ENCODE measurements around the gene STRA8.

The STRA8 gene

DNA sequence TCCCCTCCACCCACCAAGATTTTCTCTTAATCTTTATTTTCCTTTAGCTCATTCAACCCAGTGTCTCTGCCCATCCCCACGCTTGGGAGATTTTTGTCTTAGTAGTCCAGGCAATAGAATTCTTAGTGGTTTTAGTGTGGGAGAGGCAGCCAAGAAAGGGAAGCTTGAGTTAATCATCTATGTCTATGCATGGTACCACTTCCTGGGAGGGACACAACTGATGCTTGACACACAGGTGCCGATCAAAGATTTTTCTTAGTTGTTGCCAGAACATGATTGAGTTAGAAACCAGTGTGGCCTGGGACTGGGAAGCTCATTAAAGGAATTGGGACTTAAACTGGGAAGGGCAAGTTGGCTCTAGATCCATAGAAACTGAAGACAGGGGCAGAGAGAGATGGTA, 3.1 kb downstream of the STRA8 start:
- in situ Hi-C loops (cut with HindIII; ENCODE audit: low sequenced_read_pairs): no loop called here

DNA sequence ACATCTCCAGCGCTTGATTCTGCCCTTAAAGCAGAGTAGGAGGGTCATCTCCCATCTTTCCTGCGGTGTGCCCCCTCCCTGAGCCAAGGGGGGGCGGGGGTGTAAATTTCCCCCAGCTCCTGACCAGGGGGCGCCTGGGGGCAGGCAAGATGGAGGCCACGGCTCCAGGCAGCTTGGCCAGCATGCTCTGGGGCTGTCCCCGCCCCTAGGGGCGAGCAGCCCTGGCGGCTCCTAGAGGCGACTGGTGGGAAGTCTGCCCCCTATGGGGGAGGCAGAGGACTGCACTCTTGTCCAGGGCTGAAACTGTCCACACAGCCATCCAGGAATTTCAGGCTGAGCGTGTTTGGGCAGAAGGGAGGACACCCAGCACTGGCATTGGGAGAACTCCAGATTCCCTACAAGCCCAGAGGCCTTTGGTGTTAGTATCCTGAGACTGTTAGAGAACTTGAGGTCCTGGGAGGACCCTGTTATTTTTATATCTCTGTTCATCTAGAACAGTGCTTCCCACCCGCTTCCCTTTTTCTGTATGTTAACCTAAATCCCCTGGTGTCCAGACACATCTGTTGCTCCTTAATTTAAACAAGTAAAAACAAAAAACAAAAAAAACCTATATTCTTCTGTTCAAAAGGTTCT, 4.6 kb downstream of the STRA8 start:
- in situ Hi-C loops (cut with HindIII; ENCODE audit: low sequenced_read_pairs): no loop called here

DNA sequence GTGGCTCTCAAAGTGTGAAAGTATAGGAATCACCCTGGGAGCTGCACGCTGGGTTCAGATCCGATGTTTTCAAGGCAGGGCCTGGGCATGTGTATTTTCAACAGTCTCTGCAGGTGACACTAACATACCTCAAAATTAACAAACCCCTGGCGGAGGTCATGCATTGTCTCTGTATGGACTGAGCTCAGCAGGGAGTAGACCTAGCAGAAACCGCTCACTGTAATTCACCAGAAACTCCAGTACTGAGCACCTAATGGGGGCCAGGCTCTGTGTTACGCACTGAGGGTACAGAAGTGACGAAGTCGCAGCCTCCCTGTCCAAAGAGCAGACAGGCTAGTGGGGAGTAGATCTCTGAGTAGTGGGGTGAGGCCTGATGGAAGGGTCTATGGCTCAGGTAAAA, 5.6 kb downstream of the STRA8 start:
- in situ Hi-C loops (cut with HindIII; ENCODE audit: low sequenced_read_pairs): no loop called here

DNA sequence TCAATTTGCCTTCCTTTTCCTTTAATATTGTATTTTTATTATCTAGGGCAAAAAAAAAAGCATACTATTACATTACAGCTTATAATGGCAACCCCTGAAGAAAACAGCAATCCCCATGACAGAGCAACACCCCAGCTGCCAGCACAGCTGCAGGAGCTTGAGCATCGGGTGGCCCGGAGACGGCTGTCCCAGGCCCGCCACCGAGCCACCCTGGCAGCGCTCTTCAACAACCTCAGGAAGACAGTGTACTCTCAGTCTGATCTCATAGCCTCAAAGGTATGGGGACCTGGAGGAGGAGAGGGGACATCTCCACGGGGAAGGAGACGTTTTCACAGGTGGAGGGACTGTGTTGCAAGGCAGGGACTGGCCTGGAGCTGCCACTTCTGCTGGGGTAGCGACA, 6.8 kb downstream of the STRA8 start:
- in situ Hi-C loops (cut with HindIII; ENCODE audit: low sequenced_read_pairs): no loop called here

DNA sequence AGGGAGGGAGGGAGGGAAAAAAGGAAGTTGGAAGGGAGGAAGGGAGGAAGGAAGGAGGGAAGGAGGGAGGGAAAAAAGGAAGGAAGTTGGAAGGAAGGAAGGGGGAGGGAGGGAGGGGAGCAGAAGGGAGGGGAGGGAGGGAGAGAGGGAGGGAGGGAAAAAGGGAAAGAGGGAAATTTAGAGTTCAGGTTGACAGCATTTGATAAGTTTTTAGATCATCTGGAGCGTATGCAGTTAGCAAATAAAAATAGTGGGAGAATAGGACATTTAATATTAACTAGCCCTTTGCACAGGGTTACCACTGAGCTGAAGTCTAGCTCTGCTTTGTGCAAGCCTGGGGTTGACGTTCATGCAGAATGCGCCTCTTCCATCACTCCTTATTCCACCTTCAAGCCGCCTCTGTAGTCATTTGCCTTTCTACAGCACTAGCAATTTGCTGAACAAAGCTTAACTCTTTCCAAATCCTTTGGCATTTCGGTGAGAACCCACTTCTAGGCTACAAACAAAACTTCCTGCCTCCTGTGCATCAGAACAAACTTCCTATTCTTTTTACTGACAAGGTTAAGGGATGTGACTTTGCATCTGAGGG, 8.6 kb downstream of the STRA8 start:
- in situ Hi-C loops (cut with HindIII; ENCODE audit: low sequenced_read_pairs): no loop called here

DNA sequence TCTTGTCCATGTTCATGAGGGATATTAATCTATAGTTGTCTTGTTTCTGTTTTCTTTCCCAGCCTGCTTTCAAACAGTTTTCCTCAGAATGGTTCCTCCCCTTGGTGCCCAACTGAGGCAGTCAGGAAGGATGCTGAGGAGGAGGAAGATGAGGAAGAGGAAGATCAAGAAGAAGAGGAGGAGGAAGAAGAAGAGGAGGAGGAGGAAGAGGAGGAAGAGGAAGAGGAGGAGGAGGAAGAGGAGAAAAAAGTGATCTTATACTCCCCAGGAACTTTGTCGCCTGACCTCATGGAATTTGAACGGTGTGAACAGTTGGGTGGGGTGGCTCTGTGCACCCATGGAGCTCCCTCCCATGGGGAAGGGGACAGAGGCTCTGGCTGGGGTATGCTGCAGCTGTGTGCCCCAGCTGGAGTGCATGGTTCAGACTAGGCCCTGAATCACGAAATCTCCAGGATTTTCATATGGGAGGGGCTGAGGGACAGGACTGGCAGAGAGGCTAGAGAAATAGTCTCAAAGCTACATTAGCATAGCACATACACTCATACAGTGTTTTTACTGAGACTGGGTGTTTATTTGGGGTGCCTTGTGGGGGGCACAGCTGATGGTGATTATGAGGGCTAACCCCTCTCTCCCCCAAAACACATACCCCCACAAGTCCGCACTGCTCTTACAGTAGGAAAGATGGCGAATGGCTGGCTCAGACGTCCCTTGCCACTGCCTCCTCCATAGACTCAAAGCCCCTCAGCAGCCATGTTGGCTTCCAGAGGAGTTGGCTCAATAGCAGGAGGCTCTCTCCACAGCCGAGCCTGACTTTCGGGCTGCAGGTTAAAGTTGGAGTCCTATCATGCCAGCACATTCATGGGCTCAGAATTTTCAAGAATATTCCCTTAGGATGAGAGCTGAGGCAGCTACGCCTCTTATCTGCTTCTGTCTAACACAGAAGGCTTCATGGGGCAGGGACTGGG, 11.9 kb downstream of the STRA8 start:
- in situ Hi-C loops (cut with HindIII; ENCODE audit: low sequenced_read_pairs): no loop called here

DNA sequence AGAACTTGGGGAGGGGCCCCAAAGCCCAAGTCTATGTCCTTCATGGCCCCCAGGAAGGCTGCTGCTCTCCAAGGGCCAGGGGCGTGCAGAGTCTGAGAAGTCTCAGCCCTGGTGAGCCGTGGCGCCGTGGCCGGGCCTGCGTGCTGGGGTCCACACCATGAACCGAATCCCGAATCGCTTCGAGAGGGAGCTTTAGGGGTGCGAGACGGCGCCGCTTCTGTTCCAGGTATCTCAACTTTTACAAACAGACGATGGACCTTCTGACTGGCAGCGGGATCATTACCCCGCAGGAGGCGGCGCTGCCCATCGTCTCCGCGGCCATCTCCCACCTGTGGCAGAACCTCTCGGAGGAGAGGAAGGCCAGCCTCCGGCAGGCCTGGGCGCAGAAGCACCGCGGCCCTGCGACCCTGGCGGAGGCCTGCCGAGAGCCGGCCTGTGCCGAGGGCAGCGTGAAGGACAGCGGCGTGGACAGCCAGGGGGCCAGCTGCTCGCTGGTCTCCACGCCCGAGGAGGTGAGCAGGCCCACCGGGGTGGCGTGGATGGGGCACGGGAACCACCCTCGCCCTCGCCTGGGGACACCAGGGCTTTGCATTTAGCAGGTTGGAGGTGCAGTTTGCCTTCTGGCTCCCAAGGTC, 12.7 kb downstream of the STRA8 start:
- in situ Hi-C loops (cut with HindIII; ENCODE audit: low sequenced_read_pairs): no loop called here

DNA sequence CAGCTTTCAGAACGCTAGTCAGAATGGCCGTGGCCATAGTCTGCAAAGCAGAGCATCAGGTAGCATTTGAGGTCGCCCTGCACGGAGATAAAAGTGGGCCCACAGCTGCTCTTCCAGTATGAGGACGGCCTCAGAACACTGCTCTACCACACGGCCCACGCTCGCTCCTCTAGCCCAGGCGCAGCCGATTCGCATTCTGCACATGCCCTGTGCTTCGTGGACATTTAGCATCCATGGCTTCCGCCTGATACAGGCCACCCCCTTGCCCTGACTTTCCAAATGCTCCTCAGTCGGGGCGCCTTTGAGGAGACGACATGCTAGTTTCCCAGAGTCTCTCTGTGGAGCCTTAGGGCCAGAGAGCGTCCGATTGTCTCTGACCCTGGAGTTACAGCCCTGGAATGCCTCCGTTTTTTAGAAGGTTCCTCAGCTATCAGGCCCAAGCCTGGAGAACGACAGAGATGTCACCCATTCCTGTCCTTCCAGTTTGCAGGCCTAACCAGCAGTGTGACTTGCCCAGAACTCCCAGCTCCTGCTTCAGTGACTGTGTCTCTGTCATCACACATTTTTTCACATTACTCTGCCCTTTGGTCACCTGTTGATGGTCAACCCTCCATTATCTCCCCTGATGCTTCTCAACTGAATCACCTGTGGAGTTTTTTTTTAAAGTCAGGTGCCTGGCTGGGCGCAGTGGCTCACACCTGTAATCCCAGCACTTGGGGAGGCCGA, 14.3 kb downstream of the STRA8 start:
- in situ Hi-C loops (cut with HindIII; ENCODE audit: low sequenced_read_pairs): no loop called here

DNA sequence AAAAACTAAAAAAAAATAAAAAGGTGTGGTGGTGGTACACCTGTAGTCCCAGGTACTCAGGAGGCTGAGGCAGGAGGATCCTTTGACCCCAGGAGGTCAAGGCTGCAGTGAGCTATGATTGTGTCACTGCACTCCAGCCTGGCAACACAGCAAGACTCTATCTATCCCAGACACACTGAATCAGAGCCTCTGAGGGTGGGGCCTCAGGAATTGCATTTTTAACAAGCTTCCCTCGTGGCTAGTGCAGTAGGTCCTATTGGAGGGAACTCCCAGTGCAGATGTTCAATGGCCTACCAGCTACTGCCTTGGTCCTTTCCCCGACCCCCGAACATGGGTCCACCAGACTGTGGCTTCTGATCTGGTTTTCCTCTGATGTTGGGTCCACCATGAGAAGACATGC, 14.9 kb downstream of the STRA8 start:
- in situ Hi-C loops (cut with HindIII; ENCODE audit: low sequenced_read_pairs): no loop called here

DNA sequence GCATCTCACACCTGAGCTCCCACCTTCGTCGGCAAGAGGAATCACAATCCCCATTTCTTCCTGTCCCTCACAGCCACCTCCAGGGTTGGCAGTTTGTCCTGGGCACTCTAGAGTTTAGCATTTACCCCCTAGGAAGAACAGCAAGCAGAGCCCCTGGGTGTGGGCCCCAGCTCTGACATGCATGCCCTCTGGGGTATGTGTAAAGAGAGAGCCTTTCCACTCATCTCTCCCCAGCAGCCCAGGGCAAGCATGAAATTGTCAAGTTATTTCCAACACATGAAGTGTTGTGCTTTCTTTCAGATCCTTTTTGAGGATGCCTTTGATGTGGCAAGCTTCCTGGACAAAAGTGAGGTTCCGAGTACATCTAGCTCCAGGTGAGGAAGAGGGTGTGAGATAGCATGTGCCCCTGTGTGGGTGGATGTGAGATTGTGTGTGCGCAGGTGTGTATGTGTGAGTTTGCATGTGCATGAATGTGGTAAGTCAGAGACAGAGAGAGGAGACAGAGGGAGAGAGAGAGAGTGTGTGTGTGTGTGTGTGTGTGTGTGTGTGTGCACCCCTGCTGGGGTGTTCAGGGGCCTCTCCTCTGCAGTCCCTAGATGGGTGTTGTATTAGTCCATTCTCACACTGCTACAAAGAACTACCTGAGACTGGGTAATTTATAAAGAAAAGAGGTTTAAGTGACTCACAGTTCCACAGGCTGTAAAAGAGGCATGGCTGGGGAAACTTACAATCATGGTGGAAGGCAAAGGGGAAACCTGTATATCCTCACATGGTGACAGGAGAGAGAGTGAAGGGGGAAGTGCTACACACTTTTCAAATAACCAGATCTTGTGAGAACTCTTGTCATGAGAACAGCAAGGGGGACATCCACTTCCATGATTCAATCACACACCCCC, 18.1 kb downstream of the STRA8 start:
- in situ Hi-C loops (cut with HindIII; ENCODE audit: low sequenced_read_pairs): no loop called here

DNA sequence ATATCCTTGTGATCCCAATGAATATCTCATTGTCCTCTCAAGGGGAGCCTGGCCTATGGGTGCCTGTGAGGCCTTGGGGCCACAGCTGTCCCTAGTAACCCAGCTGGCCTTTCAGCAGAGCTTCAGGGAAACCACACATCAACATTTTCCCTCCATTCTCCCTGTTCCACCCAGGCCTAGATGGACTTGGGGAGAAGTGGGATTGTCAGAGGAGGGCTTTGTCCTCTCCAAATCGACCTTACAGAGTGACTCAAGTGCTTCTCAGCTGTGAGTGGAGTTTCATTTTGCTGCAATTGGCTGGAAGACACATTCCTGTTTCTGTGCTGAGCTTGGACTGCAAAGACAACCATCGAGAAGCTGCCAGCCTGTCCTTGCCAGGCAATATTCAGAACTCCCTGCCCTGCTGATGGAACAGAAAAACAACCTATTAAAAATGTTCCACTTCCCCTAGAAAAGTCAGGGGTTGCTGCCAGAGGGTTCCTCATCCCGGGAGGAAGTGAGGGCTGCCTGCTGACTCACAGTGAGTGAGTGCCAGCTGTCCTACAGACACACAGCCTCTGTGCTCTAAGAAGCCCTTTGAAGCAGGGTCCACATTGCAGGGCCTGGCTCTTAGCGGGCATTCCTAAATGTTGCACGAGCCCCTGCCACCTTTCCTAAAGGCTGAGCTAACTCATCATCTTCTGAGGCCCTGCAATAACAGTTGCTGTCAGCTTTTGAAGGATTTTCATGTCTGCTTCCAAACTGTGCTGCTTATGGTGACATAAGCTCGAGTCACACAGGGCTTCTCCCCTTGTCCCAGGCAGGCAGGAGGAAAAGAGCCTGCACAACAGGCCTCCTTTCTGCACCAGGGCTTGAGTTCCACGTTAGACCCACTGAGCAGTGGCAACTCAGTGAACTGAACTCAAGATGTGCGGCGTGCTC, 20.5 kb downstream of the STRA8 start:
- in situ Hi-C loops (cut with HindIII; ENCODE audit: low sequenced_read_pairs): no loop called here

DNA sequence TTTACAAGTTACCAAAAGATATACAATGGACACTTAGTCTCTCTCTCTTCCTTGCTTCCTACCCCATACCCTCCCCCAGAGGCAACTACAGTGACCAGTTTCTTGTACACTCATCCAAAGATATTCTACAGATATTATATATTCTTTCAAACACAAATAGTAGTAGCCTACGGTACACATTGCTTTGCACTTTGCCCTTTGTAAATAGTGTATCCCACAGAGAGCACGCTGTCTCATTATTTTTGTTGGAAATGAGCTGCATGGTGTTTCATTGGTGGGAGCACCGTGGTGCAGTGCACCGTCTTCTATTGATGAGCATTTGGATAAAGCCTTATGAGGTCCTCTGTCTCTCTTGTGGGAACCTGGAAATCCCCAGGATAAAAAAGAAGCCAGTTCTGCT, 24.2 kb downstream of the STRA8 start:
- in situ Hi-C loops (cut with HindIII; ENCODE audit: low sequenced_read_pairs): no loop called here

DNA sequence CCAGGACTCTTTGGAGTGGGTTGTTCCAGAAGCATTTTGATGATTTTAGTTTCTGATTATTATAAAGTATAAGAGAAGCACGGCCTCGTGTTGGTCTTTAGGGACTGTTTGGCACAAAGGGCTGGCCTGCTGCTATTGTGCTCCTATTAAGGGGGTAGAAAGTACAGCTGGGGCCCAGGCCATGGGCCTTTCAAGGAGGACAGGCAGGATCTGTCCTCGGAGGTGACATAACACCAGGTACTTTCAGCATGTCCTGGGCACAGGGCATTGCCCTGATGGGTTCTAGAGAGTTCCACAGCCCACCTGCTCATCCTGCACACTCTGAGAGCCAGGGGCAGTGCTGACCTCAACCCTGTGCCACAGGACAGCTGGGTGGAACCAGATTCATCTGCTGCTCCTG, 24.9 kb downstream of the STRA8 start:
- in situ Hi-C loops (cut with HindIII; ENCODE audit: low sequenced_read_pairs): no loop called here

DNA sequence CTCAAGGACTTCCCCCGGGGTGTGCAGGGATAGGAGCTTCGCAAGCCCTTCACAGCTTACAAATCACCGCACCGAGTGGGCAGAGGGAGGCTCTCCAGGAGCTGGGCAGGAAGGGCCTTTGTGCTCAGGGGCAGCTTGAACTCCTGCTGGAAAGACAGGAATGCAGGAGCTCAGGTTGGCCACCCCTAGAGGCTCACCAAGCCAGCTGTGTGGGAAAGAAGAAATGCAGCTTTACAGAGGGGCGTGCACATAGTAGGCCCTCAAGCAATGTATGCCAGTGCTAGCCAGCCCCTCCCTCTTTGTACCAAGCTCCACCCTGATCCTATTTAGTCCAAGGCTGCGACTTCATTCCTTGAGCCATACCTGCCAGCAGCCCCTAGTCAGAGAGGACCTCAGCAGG, 26.1 kb downstream of the STRA8 start:
- in situ Hi-C loops (cut with HindIII; ENCODE audit: low sequenced_read_pairs): no loop called here

DNA sequence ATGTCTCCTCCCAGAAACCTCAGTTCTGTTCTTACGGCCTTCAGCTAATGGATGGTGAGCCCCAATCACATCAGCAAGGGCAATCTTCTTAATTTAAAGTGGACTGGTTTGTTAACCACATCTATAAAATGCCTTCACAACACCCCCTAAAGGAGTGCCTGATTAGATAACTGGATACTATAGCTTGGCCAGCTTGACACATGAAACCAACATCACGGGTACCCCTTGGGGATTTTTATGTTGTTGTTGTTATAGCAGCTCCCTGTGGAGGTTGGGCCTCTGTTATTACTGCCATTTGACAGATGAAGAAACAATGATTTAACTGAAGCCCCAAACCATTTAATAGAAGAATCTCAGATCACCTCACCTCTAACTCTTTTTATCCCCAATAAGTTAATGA, 26.8 kb downstream of the STRA8 start:
- in situ Hi-C loops (cut with HindIII; ENCODE audit: low sequenced_read_pairs): no loop called here

DNA sequence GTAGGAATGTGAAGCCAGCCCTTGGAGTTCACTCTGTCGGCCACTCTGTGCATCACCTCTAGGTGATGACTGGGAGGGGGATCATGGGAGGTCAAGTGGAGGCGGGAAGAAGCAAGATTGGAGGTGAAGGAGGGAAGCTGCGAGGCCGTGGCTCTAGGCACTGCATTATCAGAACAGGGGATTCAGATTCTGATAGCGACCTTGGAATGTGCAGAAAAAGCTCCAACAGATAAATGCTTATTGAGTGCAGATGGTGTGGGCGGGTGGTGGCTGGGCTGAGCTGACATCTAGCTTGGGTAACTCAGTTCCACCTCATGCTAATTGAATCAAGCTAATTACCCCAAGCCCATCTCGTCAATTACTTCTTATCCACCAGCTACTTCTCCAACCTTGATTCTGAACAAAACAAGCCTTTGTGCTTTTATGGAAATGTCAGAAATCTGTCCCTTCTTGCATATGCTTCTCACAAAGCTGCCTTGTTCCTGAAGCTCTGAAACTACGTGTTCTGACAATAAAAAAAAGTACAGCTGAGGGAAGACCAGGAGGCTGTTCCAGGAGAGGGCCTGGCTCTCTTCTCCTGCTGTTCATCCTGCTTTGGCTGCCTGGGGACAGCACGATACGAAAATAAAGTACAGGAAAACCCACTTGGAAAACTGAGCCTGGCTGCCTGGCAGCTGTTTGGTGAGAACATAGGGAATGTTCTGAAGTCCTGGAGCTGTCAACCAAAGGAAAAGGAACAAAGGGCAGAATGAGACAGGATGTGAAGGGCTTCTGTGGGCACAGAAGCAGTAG, 27.5 kb downstream of the STRA8 start:
- in situ Hi-C loops (cut with HindIII; ENCODE audit: low sequenced_read_pairs): no loop called here

DNA sequence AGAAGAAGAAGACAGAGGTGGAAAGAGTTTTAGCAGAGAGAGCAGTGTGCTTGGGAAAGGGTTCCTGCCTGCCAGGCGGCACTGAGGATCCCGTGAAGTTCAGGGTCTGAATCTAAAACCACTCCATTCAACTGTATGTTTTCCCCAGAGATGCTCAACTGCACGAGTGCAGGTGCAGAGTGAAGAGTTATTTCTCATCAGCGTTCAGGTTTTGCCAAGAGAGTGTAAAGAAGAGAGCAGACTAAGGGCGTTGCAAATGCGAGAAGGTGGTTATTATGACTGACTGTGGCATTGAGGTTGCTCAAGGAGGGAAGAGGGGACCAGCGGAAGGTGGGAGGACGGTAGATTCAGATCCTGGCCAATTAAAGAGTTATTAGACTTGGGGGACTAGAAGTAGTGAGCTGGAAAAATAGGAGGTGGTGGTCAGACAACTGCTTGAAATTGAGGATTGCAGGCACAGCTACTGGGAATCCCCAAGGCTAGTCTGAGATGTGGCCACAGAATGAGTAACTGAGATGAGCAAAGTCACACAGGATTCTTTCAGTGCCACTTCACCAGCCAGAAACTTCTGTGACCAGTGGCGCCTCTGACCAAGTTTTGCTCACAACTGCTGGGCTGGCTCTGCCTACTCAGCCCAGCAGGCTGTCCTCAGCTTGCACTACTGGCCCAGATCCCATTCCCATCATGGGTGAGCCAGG, 29.1 kb downstream of the STRA8 start:
- in situ Hi-C loops (cut with HindIII; ENCODE audit: low sequenced_read_pairs): no loop called here

Measured in DLD1 (cell line).